Measurements from ENCODE around the gene KIF21A.

DNA sequence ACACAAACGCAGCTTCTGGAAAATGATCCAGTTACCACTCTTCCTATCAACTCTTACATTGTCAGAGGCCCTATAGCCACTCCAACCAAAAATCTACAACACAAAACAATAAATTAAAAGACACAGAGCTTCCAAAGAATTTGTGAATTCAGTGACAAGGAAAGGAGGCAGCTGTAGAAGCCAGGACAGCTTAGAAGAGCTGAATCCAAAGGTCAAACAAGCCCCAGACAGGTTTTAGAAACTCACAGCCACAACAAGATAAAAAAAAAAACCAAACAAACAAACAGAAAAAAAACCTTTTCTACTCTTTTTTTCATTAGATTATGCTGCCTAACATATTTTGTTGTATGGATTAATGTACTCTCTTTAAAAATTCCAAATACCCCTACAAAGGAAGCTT is 94.4 kb downstream of the KIF21A start:
- TF ChIP-seq CTCF (conservative IDR thresholded peaks at IDR 0.05 in 1 of 2, IDR thresholded peaks at IDR 0.05 in 1 of 2; ENCODE audit: extremely low read depth in 1 of 2, insufficient read depth in 1 of 2, low read depth in 1 of 2, low read length in 2 of 2): no peak
- TF ChIP-seq EZH2 (IDR thresholded peaks at IDR 0.05; ENCODE audit: borderline replicate concordance, low read length): no peak
